Vagina (tissue), 2 donors: ENCODE results near the gene ZNF784. TPM values are rescaled to one million over a fixed set of nuclear protein-coding genes. Genes with fewer than 3 reads are reported as not detected.
"Not testable (repeated sequence)": the region's sequence is repeated elsewhere in the genome, so short reads cannot be mapped to it uniquely, and the experiment has no call there.

Source experiments
- DNase-seq, 2 donors: peaks; one replicate each; pipeline ENCODE4 v3.0.0-alpha.2; 2017; ENCODE audit errors: extremely low spot score in 2 of 2
- H3K27ac ChIP-seq: fragments of 200-600 bp; sonication (generic); one replicate; pipeline ENCODE4 v1.5.1; 2019
- H3K27me3 ChIP-seq: fragments of 200-600 bp; sonication (generic); one replicate; pipeline ENCODE4 v1.5.1; 2019
- H3K36me3 ChIP-seq, 2 donors: fragments of 200-600 bp; sonication (generic); one replicate each; pipeline ENCODE4 v1.5.1; 2017 to 2019
- H3K4me1 ChIP-seq: fragments of 200-600 bp; sonication (generic); one replicate; pipeline ENCODE4 v1.5.1; 2019
- H3K4me3 ChIP-seq, 2 donors: fragments of 200-600 bp; sonication (generic); 1 replicate in 1 of 2; 2 replicates in 1 of 2; pipeline ENCODE4 v1.5.1; 2016 to 2019
- H3K9me3 ChIP-seq: fragments of 200-600 bp; sonication (generic); one replicate; pipeline ENCODE4 v1.5.1; 2019
- CTCF ChIP-seq, 3 experiments: fragments of 450-650 bp in 2 of 3; fragments of 200-600 bp in 1 of 3; sonication (generic) in 1 of 3; IDR thresholded peaks; one replicate each; pipeline ENCODE4 v1.5.1; 2017 to 2019; ENCODE audit warnings: antibody characterized with exemption in 3 of 3, mild to moderate bottlenecking in 2 of 3, moderate library complexity in 2 of 3
- POLR2A ChIP-seq, 2 donors: fragments of 450-650 bp; IDR thresholded peaks; one replicate each; pipeline ENCODE4 v1.6.1; 2017; ENCODE audit warnings: antibody characterized with exemption in 2 of 2, mild to moderate bottlenecking in 2 of 2, moderate library complexity in 2 of 2
- POLR2AphosphoS5 ChIP-seq, 2 donors: sonication (generic); formaldehyde crosslinking; IDR thresholded peaks; one replicate each; pipeline ENCODE4 v1.9.0; 2017; ENCODE audit warnings: antibody characterized with exemption in 2 of 2, mild to moderate bottlenecking in 2 of 2, low read depth in 1 of 2; ENCODE audit not compliant: insufficient read depth in 1 of 2
- intact Hi-C: fragments of 100-400 bp; cut with DNase I; formaldehyde crosslinking; loops from one replicate; pipeline ENCODE4 v1.15.1; 2023
- total RNA-seq: library from RNA; depleted of rRNA; stranded (reverse); fragments of >200 nt; gene quantifications from one replicate; pipeline ENCODE4 v1.2.3, GENCODE V29; 2016

Gene ZNF784
- total RNA-seq, 1 donor from 2014 or later = 5.2 TPM

GRCh38 chr19:55578761-55579747 is 45.3 kb downstream of the ZNF784 start:
- intact Hi-C loops = no loop called here
- Histone ChIP-seq H3K27ac (no peak overlapping the region), H3K9me3 (no peaks in the 10 kb centered on the region), H3K4me1 (peaks cover 23% of the 10 kb centered on the region), H3K4me3 (peak overlapping the region; percentile 96), H3K27me3 (no peaks in the 10 kb centered on the region), H3K36me3 (peaks cover 0 to 7% of the 10 kb centered on the region in 2 donors)
- TF ChIP-seq CTCF (IDR thresholded peaks at IDR 0.05) (no peak), POLR2AphosphoS5 (IDR thresholded peaks at IDR 0.05; ENCODE audit: insufficient read depth in 1 of 2, low read depth in 1 of 2) (no peak), POLR2A (IDR thresholded peaks at IDR 0.05) (no peak)
- DNase-seq = no peak

GRCh38 chr19:55578031-55578760 is 46.2 kb downstream of the ZNF784 start:
- no peaks in the 10 kb centered on the region for H3K27me3 ChIP-seq
- H3K36me3 ChIP-seq = peaks cover 0 to 7% of the 10 kb centered on the region in 2 donors
- H3K27ac ChIP-seq = no peak overlapping the region
- no peak overlapping the region for H3K4me3 ChIP-seq
- H3K4me1 ChIP-seq = peaks cover 23% of the 10 kb centered on the region
- intact Hi-C loops = no loop called here
- DNase-seq = no peak
- TF ChIP-seq CTCF (IDR thresholded peaks at IDR 0.05) (no peak), POLR2AphosphoS5 (IDR thresholded peaks at IDR 0.05; ENCODE audit: insufficient read depth in 1 of 2, low read depth in 1 of 2) (no peak), POLR2A (IDR thresholded peaks at IDR 0.05) (no peak)
- no peaks in the 10 kb centered on the region for H3K9me3 ChIP-seq

GRCh38 chr19:55576746-55577145 is 47.6 kb downstream of the ZNF784 start:
- intact Hi-C loops = no loop called here
- Histone ChIP-seq H3K36me3 (peaks cover 0 to 7% of the 10 kb centered on the region in 2 donors), H3K27me3 (no peaks in the 10 kb centered on the region), H3K4me1 (peaks cover 21% of the 10 kb centered on the region), H3K4me3 (no peak overlapping the region), H3K9me3 (no peaks in the 10 kb centered on the region), H3K27ac (no peak overlapping the region)
- no peak for DNase-seq
- TF ChIP-seq POLR2A (IDR thresholded peaks at IDR 0.05) (no peak), POLR2AphosphoS5 (IDR thresholded peaks at IDR 0.05; ENCODE audit: insufficient read depth in 1 of 2, low read depth in 1 of 2) (no peak), CTCF (IDR thresholded peaks at IDR 0.05) (no peak)

- H3K27me3 ChIP-seq, H3K4me3 ChIP-seq, H3K4me1 ChIP-seq, H3K36me3 ChIP-seq, DNase-seq, H3K9me3 ChIP-seq, H3K27ac ChIP-seq, intact Hi-C loops: not testable (repeated sequence)
These were observed 50.4 kb downstream of the ZNF784 start for GRCh38 chr19:55573929-55574328.

Other genes starting within 250 kb of the ZNF784 start
- not detected for gene TMEM190, start 247.7 kb downstream of the ZNF784 start, total RNA-seq
- 5.9 TPM for gene TMEM238, start 240.3 kb downstream of the ZNF784 start, total RNA-seq
- 1,166 TPM for gene RPL28, start 238.6 kb downstream of the ZNF784 start, total RNA-seq
- 22.3 TPM for gene UBE2S, start 216.8 kb downstream of the ZNF784 start, total RNA-seq
- gene SHISA7, start 181.3 kb downstream of the ZNF784 start, total RNA-seq = 0.25 TPM
- gene ISOC2, start 162.9 kb downstream of the ZNF784 start, total RNA-seq = 61.4 TPM
- not detected for gene C19orf85, start 159.8 kb downstream of the ZNF784 start, total RNA-seq
- 2.7 TPM for gene ZNF628, start 147.9 kb downstream of the ZNF784 start, total RNA-seq
- 14.2 TPM for gene NAT14, start 139.4 kb downstream of the ZNF784 start, total RNA-seq
- gene SSC5D, start 136.1 kb downstream of the ZNF784 start, total RNA-seq = 13.5 TPM
- gene SBK2, start 87.4 kb downstream of the ZNF784 start, total RNA-seq = not detected
- not detected for gene SBK3, start 79.0 kb downstream of the ZNF784 start, total RNA-seq
- 3.2 TPM for gene ZNF579, start 43.7 kb downstream of the ZNF784 start, total RNA-seq
- 5.4 TPM for gene FIZ1, start 25.0 kb downstream of the ZNF784 start, total RNA-seq
- gene ZNF524, start 24.3 kb downstream of the ZNF784 start, total RNA-seq = 15.5 TPM
- 8.8 TPM for gene ZNF865, start 18.9 kb downstream of the ZNF784 start, total RNA-seq
- gene ZNF580, start 16.4 kb upstream of the ZNF784 start, total RNA-seq = 30.9 TPM
- 15.5 TPM for gene ZNF581, start 19.1 kb upstream of the ZNF784 start, total RNA-seq
- 8.3 TPM for gene CCDC106, start 23.6 kb upstream of the ZNF784 start, total RNA-seq
- gene U2AF2, start 30.5 kb upstream of the ZNF784 start, total RNA-seq = 145 TPM
- gene EPN1, start 50.7 kb upstream of the ZNF784 start, total RNA-seq = 43.7 TPM
- gene NLRP9, start 113.8 kb upstream of the ZNF784 start, total RNA-seq = not detected
- gene RFPL4A, start 134.5 kb upstream of the ZNF784 start, total RNA-seq = not detected
- gene RFPL4AL1, start 144.6 kb upstream of the ZNF784 start, total RNA-seq = not detected
- gene NLRP11, start 207.4 kb upstream of the ZNF784 start, total RNA-seq = not detected
- gene NLRP4, start 212.0 kb upstream of the ZNF784 start, total RNA-seq = not detected